Upper lobe of left lung (tissue), 6 donors: ENCODE data around the gene RFESD. TPM values are rescaled to one million over a fixed set of nuclear protein-coding genes. Genes with fewer than 3 reads are reported as not detected.

Experiments used
- ATAC-seq, 2 donors: fragments of 200-7000 bp; cut with Tn5 transposase; one replicate each; pipeline ENCODE4 v1.9.1; 2022; ENCODE audit warnings: mild to moderate bottlenecking in 2 of 2, moderate library complexity in 2 of 2; ENCODE audit not compliant: low FRiP score in 2 of 2
- DNase-seq, 2 donors: peaks; one replicate each; pipeline ENCODE4 v3.0.0-alpha.2; 2019 to 2020
- H3K27ac ChIP-seq, 4 donors: fragments of 200-600 bp; sonication (generic); one replicate each; pipeline ENCODE4 v1.5.1; 2016 to 2019
- H3K27me3 ChIP-seq, 4 donors: fragments of 200-600 bp; sonication (generic); one replicate each; pipeline ENCODE4 v1.5.1; 2017 to 2019
- H3K36me3 ChIP-seq, 4 donors: fragments of 200-600 bp; sonication (generic); one replicate each; pipeline ENCODE4 v1.5.1; 2016 to 2019
- H3K4me1 ChIP-seq, 4 donors: fragments of 200-600 bp; sonication (generic); one replicate each; pipeline ENCODE4 v1.5.1; 2018 to 2019
- H3K4me3 ChIP-seq, 4 donors: fragments of 200-600 bp; sonication (generic); one replicate each; pipeline ENCODE4 v1.5.1; 2017 to 2019; ENCODE audit warnings: mild to moderate bottlenecking in 2 of 4, moderate library complexity in 1 of 4
- H3K9me3 ChIP-seq, 4 donors: fragments of 200-600 bp; sonication (generic); one replicate each; pipeline ENCODE4 v1.5.1; 2018 to 2019
- CTCF ChIP-seq, 6 experiments: fragments of 450-650 bp in 4 of 6; fragments of 200-600 bp in 2 of 6; sonication (generic) in 2 of 6; IDR thresholded peaks; one replicate each; pipeline ENCODE4 v1.5.1; 2016 to 2019; ENCODE audit warnings: antibody characterized with exemption in 6 of 6
- EP300 ChIP-seq, 4 donors: sonication (generic); formaldehyde crosslinking; IDR thresholded peaks; one replicate each; pipeline ENCODE4 v1.5.1; 2017; ENCODE audit warnings: antibody characterized with exemption in 4 of 4, control low read depth in 2 of 4
- POLR2A ChIP-seq, 4 donors: fragments of 450-650 bp; IDR thresholded peaks; one replicate each; pipeline ENCODE4 v1.5.1; 2016 to 2017; ENCODE audit warnings: antibody characterized with exemption in 4 of 4, mild to moderate bottlenecking in 2 of 4
- POLR2AphosphoS5 ChIP-seq, 2 donors: sonication (generic); formaldehyde crosslinking; IDR thresholded peaks; one replicate each; pipeline ENCODE4 v1.5.1; 2017; ENCODE audit warnings: antibody characterized with exemption in 2 of 2
- WGBS, 2 donors: methylation state at CpG; one replicate each; pipeline ENCODE4 v1.1.5; 2017 to 2018; 5-methylcytosine and 5-hydroxymethylcytosine counted together
- total RNA-seq, 6 donors: library from RNA; depleted of rRNA in 4 of 6; stranded (reverse); fragments of >200 nt in 4 of 6; gene quantifications; one replicate each; pipeline versions ENCODE4 v1.1.0 to v1.2.1, GENCODE V29; 2016 to 2021
- donor health status: DM: no; HTN: no; CAD: no; lungs with moderate emphysema.
- donor health status: DM: no; HTN: yes; CAD: no; lungs with severe emphysema.

The RFESD gene
- total RNA-seq, 6 donors from 2014 or later, result 1.0 to 6.8 (median 1.8) TPM

GRCh38 chr5:95668216-95668615 is 21.6 kb downstream of the RFESD start:
- H3K27me3 ChIP-seq, result no peaks in the 10 kb centered on the region
- H3K4me1 ChIP-seq, result peaks cover 0 to 8% (median 4%) of the 10 kb centered on the region in 4 donors
- H3K4me3 ChIP-seq, result no peak overlapping the region
- TF ChIP-seq EP300 (IDR thresholded peaks at IDR 0.05) (no peak), POLR2AphosphoS5 (IDR thresholded peaks at IDR 0.05) (no peak), CTCF (IDR thresholded peaks at IDR 0.05) (no peak), POLR2A (IDR thresholded peaks at IDR 0.05) (no peak)
- H3K27ac ChIP-seq, result no peak overlapping the region
- DNase-seq, result no peak
- no peaks in the 10 kb centered on the region for H3K9me3 ChIP-seq
- H3K36me3 ChIP-seq, result no peaks in the 10 kb centered on the region
- no peak for ATAC-seq

- no peak for ATAC-seq
- DNase-seq, result no peak
- H3K4me3 ChIP-seq, result no peak overlapping the region
- H3K27ac ChIP-seq, result no peak overlapping the region
- TF ChIP-seq POLR2A (IDR thresholded peaks at IDR 0.05), result no peak
- no peak for TF ChIP-seq POLR2AphosphoS5 (IDR thresholded peaks at IDR 0.05)
- no peak for TF ChIP-seq EP300 (IDR thresholded peaks at IDR 0.05)
- TF ChIP-seq CTCF (IDR thresholded peaks at IDR 0.05), result no peak
- peaks cover 0 to 8% (median 4%) of the 10 kb centered on the region in 4 donors for H3K4me1 ChIP-seq
- H3K36me3 ChIP-seq, result no peaks in the 10 kb centered on the region
- no peaks in the 10 kb centered on the region for H3K27me3 ChIP-seq
- WGBS, 2 donors, result 73 to 76% methylated on average over 1 of the region's 1 CpG
- no peaks in the 10 kb centered on the region for H3K9me3 ChIP-seq
Measured at GRCh38 chr5:95668728-95669127, 22.2 kb downstream of the RFESD start.

- H3K4me3 ChIP-seq, result no peak overlapping the region
- TF ChIP-seq POLR2AphosphoS5 (IDR thresholded peaks at IDR 0.05) (no peak), EP300 (IDR thresholded peaks at IDR 0.05) (no peak), POLR2A (IDR thresholded peaks at IDR 0.05) (no peak), CTCF (IDR thresholded peaks at IDR 0.05) (no peak)
- WGBS, 2 donors, result 73 to 84% methylated on average over 4 of the region's 4 CpGs
- ATAC-seq, result peak; percentile 76 to 94
- DNase-seq, result no peak
- H3K27me3 ChIP-seq, result no peaks in the 10 kb centered on the region
- no peak overlapping the region for H3K27ac ChIP-seq
- no peaks in the 10 kb centered on the region for H3K36me3 ChIP-seq
- no peaks in the 10 kb centered on the region for H3K9me3 ChIP-seq
- H3K4me1 ChIP-seq, result peaks cover 0 to 1% (median under 1%) of the 10 kb centered on the region in 4 donors
Measured at GRCh38 chr5:95669540-95669939, 23.0 kb downstream of the RFESD start.

GRCh38 chr5:95669985-95670384 is 23.4 kb downstream of the RFESD start:
- peak in 1 of 2 donors; percentile 34 for ATAC-seq

More at GRCh38 chr5:95669985-95670384, 23.4 kb downstream of the RFESD start:
- no peaks in the 10 kb centered on the region for H3K36me3 ChIP-seq
- 84 to 90% methylated on average over 3 to 5 of the region's 5 CpGs for WGBS, 2 donors
- H3K9me3 ChIP-seq, result no peaks in the 10 kb centered on the region
- TF ChIP-seq POLR2AphosphoS5 (IDR thresholded peaks at IDR 0.05), result no peak
- TF ChIP-seq CTCF (IDR thresholded peaks at IDR 0.05), result no peak
- H3K27ac ChIP-seq, result no peak overlapping the region
- no peak for DNase-seq
- no peaks in the 10 kb centered on the region for H3K4me1 ChIP-seq
- H3K4me3 ChIP-seq, result no peak overlapping the region
- H3K27me3 ChIP-seq, result no peaks in the 10 kb centered on the region
